Nephron (organoid): ENCODE results near the gene ZDHHC14.

Source experiments
- H3K27ac Mint-ChIP-seq, 3 experiments: 2 replicates each; pipeline ENCODE4 v1.8.0; 2020; ENCODE audit warnings: mixed read lengths in 3 of 3, mild to moderate bottlenecking in 2 of 3, moderate library complexity in 1 of 3
- H3K27me3 Mint-ChIP-seq: 2 replicates; pipeline ENCODE4 v1.8.0; 2021; ENCODE audit warnings: low read depth, mild to moderate bottlenecking, moderate library complexity, mixed read lengths
- H3K36me3 Mint-ChIP-seq: 2 replicates; pipeline ENCODE4 v1.8.0; 2020; ENCODE audit warnings: low read depth, mixed read lengths
- H3K4me1 Mint-ChIP-seq: 2 replicates; pipeline ENCODE4 v1.8.0; 2020; ENCODE audit warnings: mixed read lengths
- H3K4me3 Mint-ChIP-seq, 3 experiments: 2 replicates each; pipeline ENCODE4 v1.8.0; 2020; ENCODE audit warnings: mild to moderate bottlenecking in 3 of 3, mixed read lengths in 3 of 3, moderate library complexity in 2 of 3
- H3K9me3 Mint-ChIP-seq: 2 replicates; pipeline ENCODE4 v1.8.0; 2020; ENCODE audit warnings: mixed read lengths
- TF ChIP-seq, protein P1 (sequence below), 3 experiments: fragments of 200-600 bp; sonication (generic); IDR thresholded peaks; one replicate each; pipeline ENCODE4 v1.5.0; 2021; ENCODE audit warnings: antibody characterized with exemption in 3 of 3; ENCODE audit not compliant: unreplicated experiment in 3 of 3

ZDHHC14 gene

DNA sequence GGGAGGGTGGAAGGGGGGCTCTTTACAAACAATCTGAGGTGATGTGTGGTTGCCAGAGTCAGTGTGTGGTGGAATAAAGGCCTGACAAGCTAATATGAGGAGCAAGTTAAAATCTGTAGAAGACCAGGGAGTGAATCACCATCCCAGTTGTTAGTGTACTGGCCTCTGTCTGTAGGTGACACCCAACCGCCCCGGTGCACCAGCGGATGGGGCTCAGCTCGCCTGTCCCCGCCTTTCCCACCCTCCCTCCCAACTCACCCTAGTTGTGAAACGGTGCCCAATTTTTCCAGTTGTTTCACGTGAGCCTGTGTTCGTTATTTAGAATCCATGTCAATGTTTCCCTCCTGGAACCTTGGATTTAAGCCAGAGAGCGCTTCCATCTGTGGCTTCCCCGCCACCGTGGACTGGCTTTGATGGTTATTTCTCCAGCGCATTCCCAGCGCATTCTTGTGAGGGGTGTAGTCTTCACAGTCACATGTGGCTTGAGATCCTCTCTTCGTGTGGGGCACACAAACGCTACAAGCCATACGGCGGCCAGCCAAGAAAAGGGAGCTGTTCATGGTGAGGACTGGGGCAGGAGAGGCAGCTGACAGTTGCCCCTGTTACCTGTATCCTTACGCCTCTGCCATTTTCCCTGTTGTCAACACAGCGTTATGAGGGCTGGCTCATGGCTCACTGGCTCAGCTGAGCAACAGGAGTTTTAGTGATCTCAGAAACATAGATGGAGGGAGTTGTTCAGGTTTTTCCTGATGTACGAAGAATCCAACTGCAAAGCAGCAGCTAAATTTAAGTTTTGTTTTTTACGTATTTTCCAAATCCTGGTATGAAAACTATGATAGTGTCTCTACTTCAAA is 137.6 kb downstream of the ZDHHC14 start:
- no peaks in the 10 kb centered on the region for H3K36me3 Mint-ChIP-seq
- no peaks in the 10 kb centered on the region for H3K9me3 Mint-ChIP-seq
- H3K4me1 Mint-ChIP-seq, result peaks cover 4% of the 10 kb centered on the region
- TF ChIP-seq, protein P1, sequence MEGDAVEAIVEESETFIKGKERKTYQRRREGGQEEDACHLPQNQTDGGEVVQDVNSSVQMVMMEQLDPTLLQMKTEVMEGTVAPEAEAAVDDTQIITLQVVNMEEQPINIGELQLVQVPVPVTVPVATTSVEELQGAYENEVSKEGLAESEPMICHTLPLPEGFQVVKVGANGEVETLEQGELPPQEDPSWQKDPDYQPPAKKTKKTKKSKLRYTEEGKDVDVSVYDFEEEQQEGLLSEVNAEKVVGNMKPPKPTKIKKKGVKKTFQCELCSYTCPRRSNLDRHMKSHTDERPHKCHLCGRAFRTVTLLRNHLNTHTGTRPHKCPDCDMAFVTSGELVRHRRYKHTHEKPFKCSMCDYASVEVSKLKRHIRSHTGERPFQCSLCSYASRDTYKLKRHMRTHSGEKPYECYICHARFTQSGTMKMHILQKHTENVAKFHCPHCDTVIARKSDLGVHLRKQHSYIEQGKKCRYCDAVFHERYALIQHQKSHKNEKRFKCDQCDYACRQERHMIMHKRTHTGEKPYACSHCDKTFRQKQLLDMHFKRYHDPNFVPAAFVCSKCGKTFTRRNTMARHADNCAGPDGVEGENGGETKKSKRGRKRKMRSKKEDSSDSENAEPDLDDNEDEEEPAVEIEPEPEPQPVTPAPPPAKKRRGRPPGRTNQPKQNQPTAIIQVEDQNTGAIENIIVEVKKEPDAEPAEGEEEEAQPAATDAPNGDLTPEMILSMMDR (IDR thresholded peaks at IDR 0.05; ENCODE audit: unreplicated experiment in 3 of 3), result no peak
- no peak overlapping the region for H3K27ac Mint-ChIP-seq
- peak overlapping the region in 1 of 3 experiments; percentile 17 for H3K4me3 Mint-ChIP-seq
- H3K27me3 Mint-ChIP-seq, result peaks cover 3% of the 10 kb centered on the region

DNA sequence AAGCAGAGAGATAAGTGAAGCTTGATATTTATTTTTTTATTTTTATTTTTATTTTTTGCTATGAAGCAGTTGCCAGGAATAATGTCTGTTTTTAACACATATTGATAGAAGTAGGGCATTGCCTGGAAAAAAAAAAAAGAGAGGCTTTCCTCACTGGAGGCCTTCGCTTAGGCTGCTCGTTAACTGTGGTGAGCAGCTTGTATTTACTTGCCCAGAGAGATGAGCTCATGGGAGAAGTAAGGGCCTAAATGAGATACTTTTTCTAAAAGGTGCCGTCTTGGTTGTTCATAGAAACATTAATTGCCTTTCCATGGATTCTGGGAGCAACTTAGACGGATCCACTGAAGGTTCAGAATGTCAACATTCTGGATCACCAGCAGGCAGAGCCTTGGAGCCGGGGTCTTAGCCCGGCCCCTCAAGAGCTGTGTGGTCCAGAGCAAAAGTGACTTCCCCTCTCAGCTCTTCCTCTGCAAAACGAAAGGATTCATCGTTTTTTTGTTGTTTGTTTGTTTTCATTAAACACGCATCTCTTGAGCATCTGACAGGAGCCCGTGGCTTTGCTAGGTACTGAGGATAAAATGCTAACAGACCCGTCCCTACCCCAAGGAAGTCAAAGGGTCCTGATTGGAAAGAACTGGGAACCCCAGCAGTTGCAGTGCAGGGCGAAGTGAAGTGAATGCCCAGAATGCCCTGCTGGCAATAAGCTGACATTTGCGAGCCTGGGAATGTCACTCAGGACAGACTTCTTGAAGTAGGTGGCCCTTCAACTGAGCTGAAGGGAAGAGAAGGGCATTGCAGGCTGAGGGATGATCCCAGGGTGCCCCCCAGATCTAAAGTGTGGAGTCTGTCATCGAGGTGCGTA is 138.5 kb downstream of the ZDHHC14 start:
- peaks cover 3% of the 10 kb centered on the region for H3K27me3 Mint-ChIP-seq
- no peaks in the 10 kb centered on the region for H3K9me3 Mint-ChIP-seq
- TF ChIP-seq, protein P1 (IDR thresholded peaks at IDR 0.05; ENCODE audit: unreplicated experiment in 3 of 3), result no peak
- no peak overlapping the region for H3K4me3 Mint-ChIP-seq
- no peak overlapping the region for H3K27ac Mint-ChIP-seq
- no peaks in the 10 kb centered on the region for H3K36me3 Mint-ChIP-seq
- peaks cover 4% of the 10 kb centered on the region for H3K4me1 Mint-ChIP-seq

DNA sequence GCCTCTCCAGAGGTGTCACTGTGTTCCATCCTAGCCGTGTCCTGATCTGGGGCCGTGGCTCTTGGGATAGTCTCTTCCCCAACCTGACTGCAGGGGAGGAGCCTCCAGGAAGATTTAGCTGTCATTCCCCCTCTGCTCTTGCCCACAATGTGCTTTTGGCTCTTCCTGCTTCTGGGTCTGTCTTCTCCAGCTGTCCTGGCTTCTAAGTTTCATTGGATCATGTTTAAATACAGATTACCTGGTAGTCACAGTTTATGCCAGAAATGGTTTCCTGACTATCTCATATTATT is 139.1 kb downstream of the ZDHHC14 start:
- H3K27ac Mint-ChIP-seq, result no peak overlapping the region
- H3K27me3 Mint-ChIP-seq, result peaks cover 3% of the 10 kb centered on the region
- H3K4me1 Mint-ChIP-seq, result peaks cover 4% of the 10 kb centered on the region
- TF ChIP-seq, protein P1 (IDR thresholded peaks at IDR 0.05; ENCODE audit: unreplicated experiment in 3 of 3), result no peak
- H3K36me3 Mint-ChIP-seq, result no peaks in the 10 kb centered on the region
- H3K4me3 Mint-ChIP-seq, result no peak overlapping the region
- H3K9me3 Mint-ChIP-seq, result no peaks in the 10 kb centered on the region

DNA sequence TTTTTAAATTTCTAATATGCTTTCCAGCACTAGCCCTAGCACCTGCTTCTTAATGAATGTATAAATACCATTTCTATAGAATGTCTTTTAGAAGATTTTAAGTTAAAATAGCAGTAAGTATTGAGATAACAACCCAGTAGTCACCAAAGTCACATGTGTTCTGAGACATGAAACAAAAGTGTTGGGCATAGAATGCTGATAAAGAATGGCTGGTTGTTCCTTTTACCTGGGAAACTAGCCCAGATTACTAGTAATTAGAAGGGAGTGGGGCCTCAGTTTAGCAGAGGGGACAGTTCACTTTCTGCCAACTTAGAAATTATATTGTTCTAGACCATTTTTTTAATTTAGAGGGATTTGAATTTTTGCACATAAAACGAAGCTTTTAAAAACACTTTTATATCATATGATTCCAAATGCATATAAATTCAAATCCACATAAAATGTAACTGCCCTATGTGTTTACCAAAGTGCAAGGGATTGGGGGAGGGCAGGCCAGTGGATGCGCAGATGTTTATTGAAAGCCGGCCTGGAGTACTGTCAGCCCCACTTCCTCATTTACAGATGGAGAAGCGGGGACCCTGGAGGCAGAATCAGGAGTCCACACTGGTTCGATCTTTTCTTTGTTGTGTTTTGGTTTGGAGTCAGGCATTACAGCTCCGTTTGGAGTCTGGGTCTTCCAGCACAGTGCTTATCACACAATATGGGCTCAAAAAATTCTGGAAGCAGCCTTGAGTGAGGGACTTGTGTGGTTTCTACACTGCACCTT is 139.8 kb downstream of the ZDHHC14 start:
- TF ChIP-seq, protein P1 (IDR thresholded peaks at IDR 0.05; ENCODE audit: unreplicated experiment in 3 of 3), result no peak
- Mint-ChIP-seq H3K9me3 (no peaks in the 10 kb centered on the region), H3K36me3 (no peaks in the 10 kb centered on the region), H3K27ac (no peak overlapping the region), H3K27me3 (peaks cover 1% of the 10 kb centered on the region), H3K4me1 (peaks cover 4% of the 10 kb centered on the region), H3K4me3 (no peak overlapping the region)

DNA sequence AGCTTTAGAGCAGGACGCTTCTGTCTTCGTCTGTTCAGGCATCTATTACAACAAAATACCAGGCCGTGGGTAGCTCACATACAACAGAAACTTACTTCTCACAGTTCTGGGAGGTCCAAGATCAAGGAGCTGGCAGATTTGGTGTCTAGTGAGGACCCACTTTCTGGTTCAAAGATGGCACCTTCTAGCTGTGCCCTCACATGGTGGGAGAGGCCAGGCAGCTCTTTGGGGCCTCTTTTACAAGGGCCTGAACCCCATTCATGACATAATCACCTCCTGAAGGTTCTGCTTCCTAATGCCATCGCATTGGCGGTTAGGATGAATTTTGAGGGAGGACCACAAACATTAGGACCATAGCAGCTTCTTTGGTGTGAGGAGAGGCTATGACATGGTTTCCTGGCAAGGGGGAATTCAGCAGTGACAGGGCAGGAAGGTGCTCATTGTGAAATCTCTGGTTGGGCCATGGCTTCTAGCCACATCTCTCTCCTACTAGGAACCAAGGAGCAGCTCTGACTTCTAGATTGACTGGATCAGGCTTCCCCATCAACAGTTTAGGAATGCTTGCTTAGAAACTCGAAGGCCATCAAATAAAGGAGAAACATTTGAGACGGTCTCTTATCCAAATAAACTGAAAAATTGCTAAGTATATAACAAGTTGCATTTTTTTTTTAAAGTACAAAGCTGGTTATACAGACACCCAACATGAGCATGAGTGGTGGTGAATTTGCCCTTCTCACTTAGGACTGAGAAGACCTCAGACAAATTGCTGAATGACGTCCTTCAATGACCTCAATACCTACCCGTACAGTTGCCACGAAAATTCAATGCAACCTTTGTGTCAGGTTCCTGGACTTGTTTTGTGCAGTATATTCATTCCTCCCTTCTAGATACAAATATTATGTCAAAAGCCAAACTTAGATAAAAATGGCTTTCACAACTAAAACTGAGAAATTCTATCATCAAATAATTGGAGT is 140.7 kb downstream of the ZDHHC14 start:
- no peak overlapping the region for H3K27ac Mint-ChIP-seq
- TF ChIP-seq, protein P1 (IDR thresholded peaks at IDR 0.05; ENCODE audit: unreplicated experiment in 3 of 3), result no peak
- H3K36me3 Mint-ChIP-seq, result no peaks in the 10 kb centered on the region
- no peaks in the 10 kb centered on the region for H3K9me3 Mint-ChIP-seq
- no peaks in the 10 kb centered on the region for H3K27me3 Mint-ChIP-seq
- H3K4me1 Mint-ChIP-seq, result peaks cover 4% of the 10 kb centered on the region
- H3K4me3 Mint-ChIP-seq, result no peak overlapping the region
